IPS-11a (cell line): Measurements from ENCODE around the gene PERM1.
"Not testable (repeated sequence)": the region's sequence is repeated elsewhere in the genome, so short reads cannot be mapped to it uniquely, and the experiment has no call there.

Experiments
- H3K4me3 ChIP-seq: one replicate; pipeline ENCODE4 v1.5.1; 2013; ENCODE audit warnings: low read depth, low read length, control low read depth

Gene PERM1

GRCh38 chr1:997993-998744, 16.3 kb upstream of the PERM1 start:
- H3K4me3 ChIP-seq, result no peak overlapping the region

DNA sequence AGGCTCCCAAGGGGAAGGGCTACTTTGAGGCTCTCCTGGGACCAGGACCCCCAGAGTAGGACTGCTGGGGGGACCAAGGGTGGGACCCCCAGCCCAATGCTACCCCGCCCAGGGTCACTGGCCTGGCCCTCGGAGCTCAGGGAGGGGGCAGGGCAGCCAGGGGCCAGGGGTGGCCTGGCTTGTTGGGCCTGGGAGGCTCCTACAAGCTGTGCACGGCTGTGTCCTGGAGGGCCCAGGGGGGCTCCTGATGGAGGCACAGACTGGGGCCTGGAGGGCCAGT, 15.8 kb upstream of the PERM1 start:
- H3K4me3 ChIP-seq, result no peak overlapping the region

DNA sequence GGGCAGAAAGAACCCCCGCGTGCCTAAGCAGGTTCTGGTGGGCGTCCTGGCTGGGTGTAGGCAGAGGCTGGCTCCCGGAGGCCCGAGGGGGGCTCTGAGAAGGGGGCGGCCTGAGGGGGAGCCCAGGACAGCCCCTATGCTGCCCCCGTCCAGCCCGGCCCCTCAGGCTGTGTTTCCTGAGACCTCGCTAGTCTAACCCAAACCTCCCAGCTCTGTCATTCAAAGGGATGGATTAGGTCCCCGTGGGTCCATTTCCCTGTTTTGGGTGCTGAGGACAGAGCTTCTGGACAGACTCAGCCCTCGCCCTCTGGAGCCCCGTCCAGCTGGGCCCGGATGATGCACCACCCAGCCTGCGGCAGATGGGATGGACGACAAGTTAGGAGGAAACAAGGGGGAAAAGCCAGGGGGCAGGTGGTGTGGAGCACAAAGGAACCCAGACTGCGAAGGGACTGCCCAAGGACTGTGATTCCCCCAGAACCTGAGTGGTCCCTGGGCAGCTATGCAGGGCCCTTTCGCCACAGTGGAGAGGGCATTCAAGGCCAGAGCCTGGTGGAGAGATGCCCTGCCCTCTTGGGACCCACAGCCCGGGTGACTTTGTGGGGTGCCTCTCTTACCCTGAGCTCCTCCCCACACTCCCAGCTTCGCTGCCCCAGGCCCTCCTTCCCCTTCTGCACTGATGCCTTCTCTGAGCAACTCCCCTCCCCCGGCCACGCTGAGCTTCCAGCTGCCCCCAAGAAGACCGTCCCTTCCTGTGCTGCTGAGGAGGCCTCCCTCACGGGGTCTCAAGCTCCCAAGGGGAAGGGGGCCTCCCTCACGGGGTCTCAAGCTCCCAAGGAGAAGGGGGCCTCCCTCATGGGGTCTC, 15.2 kb upstream of the PERM1 start:
- no peak overlapping the region for H3K4me3 ChIP-seq

GRCh38 chr1:995665-996633, 14.1 kb upstream of the PERM1 start:
- H3K4me3 ChIP-seq, result no peak overlapping the region

DNA sequence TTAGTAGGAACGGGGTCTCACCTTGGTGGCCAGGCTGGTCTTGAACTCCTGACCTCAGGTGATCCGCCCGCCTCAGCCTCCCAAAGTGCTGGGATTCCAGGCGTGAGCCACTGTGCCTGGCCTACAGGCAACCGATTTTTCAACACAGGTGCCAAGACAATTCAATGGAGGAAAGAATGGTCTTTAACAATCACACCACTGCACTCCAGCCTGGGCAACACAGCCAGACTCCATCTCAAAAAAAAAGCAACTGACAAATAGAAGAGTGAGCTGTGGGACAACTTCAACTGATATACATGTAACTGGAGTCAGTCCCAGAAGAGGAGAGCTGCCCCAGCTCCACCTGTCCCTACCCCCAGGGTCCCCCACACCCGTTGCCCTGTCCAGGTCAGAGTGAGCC, 12.7 kb upstream of the PERM1 start:
- not testable (repeated sequence) for H3K4me3 ChIP-seq

- no peak overlapping the region for H3K4me3 ChIP-seq
Measured at GRCh38 chr1:993379-993995, 11.6 kb upstream of the PERM1 start.

DNA sequence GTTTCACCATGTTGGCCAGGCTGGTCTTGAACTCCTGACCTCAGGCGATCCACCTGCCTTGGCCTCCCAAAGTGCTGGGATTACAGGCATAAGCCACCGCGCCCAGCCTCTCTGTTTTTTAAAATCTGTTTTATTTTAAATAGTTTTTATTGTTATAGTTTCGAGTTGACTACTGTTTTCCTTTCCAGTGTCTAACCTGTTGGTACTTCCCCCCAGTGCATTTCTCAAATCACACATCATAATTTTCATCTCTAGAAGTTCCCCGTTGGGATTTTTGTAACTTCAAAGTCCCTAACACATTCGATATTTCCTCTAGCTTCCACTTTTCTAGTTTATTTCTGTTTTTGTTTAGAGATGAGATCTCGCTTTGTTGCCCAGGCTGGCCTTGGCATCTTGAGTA, 10.5 kb upstream of the PERM1 start:
- no peak overlapping the region for H3K4me3 ChIP-seq

DNA sequence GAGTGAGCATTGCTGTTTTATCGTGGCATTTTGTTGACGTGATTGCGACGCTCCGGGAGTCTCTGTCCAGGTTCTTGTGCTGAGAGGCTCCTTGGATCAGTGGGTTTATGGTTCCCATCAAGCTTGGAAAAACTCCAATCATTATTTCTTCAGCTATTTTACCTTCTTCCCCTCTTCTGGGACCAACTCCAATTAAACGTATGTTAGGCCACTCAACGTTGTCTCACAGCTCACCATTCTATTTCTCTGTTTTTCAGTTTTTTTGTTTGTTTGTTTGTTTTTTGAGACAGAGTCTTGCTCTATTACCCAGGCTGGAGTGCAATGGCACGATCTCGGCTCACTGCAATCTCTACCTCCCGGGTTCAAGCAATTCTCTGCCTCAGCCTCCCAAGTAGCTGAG, 10.0 kb upstream of the PERM1 start:
- no peak overlapping the region for H3K4me3 ChIP-seq

GRCh38 chr1:991275-991674, 9.4 kb upstream of the PERM1 start:
- H3K4me3 ChIP-seq, result not testable (repeated sequence)

- H3K4me3 ChIP-seq, result not testable (repeated sequence)
Measured at GRCh38 chr1:988061-988460, 6.2 kb upstream of the PERM1 start.

DNA sequence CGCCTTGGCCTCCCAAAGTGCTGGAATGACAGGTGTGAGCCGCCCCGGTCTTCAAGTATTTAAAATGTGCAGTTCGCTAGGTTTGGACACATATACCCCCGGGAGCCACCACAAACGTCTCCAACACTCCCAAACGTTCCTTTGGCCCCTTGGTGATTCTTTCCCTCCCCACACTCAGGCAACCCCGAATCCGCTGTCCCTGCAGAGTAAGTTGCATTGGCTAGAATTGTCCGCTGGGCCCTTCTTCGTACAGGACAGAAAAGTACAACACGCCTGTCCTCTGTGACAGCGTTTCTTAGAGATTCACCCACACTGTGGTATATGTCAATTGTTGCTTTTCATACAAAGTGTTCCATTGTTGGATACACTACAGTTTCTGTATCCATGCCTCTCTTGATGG, 3.2 kb upstream of the PERM1 start:
- H3K4me3 ChIP-seq, result no peak overlapping the region

- H3K4me3 ChIP-seq, result no peak overlapping the region
Measured at GRCh38 chr1:984476-984814, 2.6 kb upstream of the PERM1 start.

DNA sequence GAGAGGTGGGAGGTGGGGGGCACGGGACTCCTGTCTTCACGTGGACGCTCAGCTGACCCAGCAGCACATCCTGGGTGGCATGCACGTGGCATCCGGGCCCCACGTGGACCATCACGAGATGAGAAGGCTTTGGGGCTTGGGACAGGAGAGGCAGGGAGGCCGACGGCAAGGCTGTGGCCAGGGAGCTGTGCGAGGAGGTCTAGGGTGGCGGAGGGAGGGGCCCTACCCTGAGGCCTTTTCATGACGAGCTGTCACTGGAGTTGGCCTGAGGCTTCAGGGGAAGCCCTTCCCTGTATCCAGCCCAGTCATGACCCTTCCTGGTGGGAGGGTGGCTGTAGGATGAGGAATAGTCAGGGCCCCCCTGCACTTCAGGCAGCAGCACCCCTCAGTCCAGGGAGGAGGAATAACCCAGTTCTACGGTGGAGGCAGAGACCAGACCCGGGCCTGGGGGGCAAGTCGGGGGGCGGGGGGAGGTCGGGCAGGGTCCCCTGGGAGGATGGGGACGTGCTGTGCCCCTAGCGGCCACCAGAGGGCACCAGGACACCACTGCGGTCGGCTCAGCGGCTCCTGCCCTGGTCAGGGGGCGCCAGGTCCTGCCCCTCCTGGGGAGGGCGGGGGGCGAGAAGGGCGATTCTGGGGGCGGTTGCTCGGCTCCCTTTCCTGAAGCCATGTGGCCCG, 2.0 kb upstream of the PERM1 start:
- no peak overlapping the region for H3K4me3 ChIP-seq

DNA sequence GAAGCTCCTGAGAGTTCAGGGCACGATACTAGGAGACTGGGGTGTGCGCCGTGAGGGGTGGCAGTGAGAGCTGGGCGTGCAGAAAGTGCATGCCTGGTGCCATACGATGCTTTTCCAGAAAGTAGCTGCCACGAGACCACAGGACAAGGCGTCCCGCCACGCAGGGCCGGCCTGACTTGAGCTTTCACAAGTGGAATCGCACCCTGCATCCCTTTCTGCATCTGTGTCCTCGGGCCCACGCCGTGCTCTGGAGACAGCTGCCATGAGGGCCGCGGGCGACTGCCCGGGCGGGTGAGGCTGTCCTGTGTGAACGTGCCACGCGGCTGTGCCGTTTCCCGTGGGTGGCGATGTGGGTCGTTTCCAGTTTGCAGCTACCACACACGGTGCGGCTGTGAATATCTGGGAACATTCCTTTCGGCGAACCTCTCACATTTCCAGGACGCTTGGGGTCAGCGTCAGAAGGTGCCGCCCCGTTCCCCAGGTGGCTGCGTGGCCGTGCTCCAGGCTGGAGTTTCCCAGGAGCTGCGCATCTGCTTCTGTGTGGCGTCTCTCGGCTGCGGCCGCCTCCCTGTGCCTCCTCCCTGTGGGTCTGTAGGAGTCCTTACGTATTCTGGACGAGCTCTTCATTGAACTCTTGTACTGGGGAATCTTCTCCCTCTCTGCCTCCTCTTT, 1.0 kb upstream of the PERM1 start:
- no peak overlapping the region for H3K4me3 ChIP-seq

DNA sequence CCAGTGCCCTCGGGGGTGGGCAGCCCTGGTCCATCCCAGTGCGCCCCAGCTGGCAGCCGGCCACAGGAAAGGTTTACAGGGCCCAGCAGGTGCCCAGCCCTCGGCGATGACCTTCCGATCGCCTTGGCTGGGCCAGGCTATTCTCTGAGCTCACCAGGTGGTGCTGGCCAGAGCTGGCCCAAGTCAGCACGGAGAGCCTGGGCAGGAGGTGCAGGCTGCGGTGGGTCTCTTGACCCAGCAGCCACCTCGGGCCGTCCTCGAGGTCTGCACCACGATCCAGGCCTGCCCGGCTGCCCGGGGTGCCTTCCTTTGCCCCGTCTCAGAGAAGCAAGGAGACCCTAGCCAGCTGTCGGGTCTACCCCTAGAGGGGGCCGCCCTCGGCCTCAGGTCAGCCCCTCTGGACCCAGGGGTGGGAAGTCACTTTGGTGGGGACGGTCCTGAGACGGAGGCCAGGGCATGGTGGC, 370 bp downstream of the PERM1 start:
- H3K4me3 ChIP-seq, result no peak overlapping the region

DNA sequence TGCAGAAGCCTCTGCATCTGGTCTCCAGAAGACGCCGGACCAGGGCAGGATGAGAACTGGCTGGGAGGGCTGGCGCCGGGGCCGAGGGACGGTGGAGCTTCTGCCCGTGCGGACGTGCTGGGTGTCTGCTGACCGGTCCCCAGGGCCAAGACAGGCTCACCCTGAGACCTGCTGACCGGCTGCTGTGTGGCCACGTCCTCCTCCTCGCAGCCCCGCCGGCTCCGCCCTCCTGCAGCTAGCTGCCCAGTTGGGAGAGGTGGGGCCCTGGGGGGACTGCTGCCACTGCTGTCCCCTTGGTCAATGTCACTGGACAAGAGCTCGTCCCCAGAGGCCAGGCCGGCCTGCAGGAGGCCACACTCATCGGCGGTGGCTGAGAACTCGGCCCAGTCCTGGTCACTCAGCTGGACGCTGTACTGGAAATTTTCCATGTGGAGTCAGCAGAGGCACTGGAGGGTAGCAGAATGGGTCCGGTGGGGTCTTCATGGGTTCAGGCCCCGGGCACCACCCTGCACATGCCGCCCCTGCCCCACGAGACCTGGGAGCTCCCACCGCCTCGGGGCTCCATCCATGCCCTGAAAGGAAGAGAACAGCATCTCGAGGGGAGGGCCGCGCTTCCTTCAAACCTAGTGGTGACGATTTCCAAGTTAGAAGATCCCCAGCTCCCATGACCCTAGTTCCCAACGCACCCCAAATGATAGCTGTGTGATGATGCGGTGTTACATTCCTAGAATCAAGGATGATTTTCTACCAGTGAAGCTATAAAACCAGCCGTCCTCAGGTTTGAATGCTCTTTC, 1.1 kb downstream of the PERM1 start:
- no peak overlapping the region for H3K4me3 ChIP-seq

DNA sequence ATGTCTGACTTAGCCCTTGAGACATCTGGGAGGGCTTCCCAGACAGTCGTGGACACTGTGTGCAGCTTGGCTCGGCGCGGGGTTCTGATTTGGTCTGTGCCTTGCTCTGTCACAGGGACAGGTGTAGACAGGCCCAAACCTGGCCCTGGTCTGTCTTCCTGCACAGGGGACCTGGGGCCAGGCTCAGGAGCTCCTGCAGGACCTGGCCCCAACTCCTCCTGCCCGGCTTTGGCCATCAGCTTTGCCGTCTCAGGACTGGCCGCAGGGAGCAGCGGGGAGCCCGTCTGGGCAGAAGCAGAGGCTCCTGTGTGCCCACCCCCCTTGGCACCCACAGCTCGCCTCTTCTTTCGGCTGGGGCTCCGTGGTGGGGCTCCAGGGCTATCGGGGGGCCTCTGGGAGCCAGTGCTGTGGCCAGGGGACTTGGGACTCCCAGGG, 1.7 kb downstream of the PERM1 start:
- no peak overlapping the region for H3K4me3 ChIP-seq

- no peak overlapping the region for H3K4me3 ChIP-seq
Measured at GRCh38 chr1:979744-980072, 2.2 kb downstream of the PERM1 start.
